Chondrocyte (in vitro differentiated cells): ENCODE data around the gene LSM3. TPM values are rescaled to one million over a fixed set of nuclear protein-coding genes. Genes with fewer than 3 reads are reported as not detected.

ENCODE experiments used
- DNase-seq: peaks from one replicate; pipeline ENCODE4 v3.0.0; 2021; ENCODE audit warnings: mixed read lengths, low spot score
- H3K27ac Mint-ChIP-seq: one replicate; pipeline ENCODE4 v1.8.0; 2021; ENCODE audit warnings: mild to moderate bottlenecking, moderate library complexity, mixed read lengths; ENCODE audit not compliant: unreplicated experiment
- H3K27me3 Mint-ChIP-seq: 2 replicates; pipeline ENCODE4 v1.8.0; 2021; ENCODE audit warnings: low read depth, mixed read lengths
- H3K36me3 Mint-ChIP-seq: 2 replicates; pipeline ENCODE4 v1.8.0; 2021; ENCODE audit warnings: low read depth, mixed read lengths
- H3K4me1 Mint-ChIP-seq: 2 replicates; pipeline ENCODE4 v1.8.0; 2021; ENCODE audit warnings: low read depth, mild to moderate bottlenecking, mixed read lengths
- H3K4me3 Mint-ChIP-seq: one replicate; pipeline ENCODE4 v1.8.0; 2021; ENCODE audit warnings: mild to moderate bottlenecking, moderate library complexity, mixed read lengths; ENCODE audit not compliant: unreplicated experiment
- H3K9me3 Mint-ChIP-seq: 2 replicates; pipeline ENCODE4 v1.8.0; 2021; ENCODE audit warnings: low read depth, mixed read lengths
- total RNA-seq: library from RNA; stranded (reverse); gene quantifications from 3 replicates; pipeline ENCODE4 v1.2.1, GENCODE V29; 2021
- TF ChIP-seq, protein P1 (sequence below): fragments of 200-600 bp; sonication (generic); IDR thresholded peaks from 2 replicates; pipeline ENCODE4 v1.5.0; 2021; ENCODE audit warnings: antibody characterized with exemption, mild to moderate bottlenecking, moderate library complexity

LSM3 gene
- total RNA-seq, 1 donor from 2014 or later: 8.1 TPM

DNA sequence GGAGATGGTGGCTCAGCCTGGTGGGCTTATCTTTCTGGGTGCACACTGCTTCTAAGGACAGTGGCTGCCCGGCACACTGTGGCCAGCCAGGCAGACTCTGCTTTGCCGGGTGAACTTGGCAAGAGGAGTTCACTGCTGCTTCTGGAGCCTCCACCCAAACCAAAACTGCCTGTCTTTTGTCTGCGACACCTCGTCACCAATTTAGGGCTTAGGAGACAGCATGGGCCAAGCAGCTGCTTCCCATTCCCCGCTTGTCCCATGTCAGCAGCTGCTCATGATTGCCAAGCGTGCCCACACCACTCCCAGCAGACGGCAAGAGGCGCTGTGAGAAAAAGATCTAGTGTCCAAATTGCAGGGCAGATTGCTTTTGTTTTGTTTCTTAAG, 57.3 kb downstream of the LSM3 start:
- peaks cover 6% of the 10 kb centered on the region for H3K36me3 Mint-ChIP-seq
- H3K4me3 Mint-ChIP-seq: no peak overlapping the region
- DNase-seq: no peak
- TF ChIP-seq, protein P1, sequence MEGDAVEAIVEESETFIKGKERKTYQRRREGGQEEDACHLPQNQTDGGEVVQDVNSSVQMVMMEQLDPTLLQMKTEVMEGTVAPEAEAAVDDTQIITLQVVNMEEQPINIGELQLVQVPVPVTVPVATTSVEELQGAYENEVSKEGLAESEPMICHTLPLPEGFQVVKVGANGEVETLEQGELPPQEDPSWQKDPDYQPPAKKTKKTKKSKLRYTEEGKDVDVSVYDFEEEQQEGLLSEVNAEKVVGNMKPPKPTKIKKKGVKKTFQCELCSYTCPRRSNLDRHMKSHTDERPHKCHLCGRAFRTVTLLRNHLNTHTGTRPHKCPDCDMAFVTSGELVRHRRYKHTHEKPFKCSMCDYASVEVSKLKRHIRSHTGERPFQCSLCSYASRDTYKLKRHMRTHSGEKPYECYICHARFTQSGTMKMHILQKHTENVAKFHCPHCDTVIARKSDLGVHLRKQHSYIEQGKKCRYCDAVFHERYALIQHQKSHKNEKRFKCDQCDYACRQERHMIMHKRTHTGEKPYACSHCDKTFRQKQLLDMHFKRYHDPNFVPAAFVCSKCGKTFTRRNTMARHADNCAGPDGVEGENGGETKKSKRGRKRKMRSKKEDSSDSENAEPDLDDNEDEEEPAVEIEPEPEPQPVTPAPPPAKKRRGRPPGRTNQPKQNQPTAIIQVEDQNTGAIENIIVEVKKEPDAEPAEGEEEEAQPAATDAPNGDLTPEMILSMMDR: no peak
- peaks cover 14% of the 10 kb centered on the region for H3K4me1 Mint-ChIP-seq
- peaks cover 4% of the 10 kb centered on the region for H3K9me3 Mint-ChIP-seq
- no peaks in the 10 kb centered on the region for H3K27me3 Mint-ChIP-seq
- no peak overlapping the region for H3K27ac Mint-ChIP-seq

DNA sequence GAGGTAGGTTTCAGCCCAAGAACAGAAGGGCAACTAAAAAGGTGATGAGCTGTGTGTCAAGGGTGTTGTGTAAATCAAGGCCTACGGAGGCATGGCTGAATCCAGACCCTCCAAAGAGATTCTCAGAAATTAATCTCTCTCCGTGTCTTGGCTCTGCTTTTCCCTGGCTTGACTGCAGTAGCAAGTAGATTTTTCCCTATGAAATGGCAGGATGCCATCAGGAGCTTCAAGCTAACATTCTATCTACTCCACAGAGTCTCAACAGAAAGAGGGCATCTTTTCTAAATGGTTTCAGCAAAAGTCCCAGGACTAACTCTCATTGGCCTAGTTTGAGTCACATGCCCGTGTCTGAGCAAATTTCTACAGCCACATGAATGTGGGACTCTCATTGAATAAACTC, 58.3 kb downstream of the LSM3 start:
- TF ChIP-seq, protein P1: no peak
- H3K27me3 Mint-ChIP-seq: no peaks in the 10 kb centered on the region
- peaks cover 10% of the 10 kb centered on the region for H3K4me1 Mint-ChIP-seq
- no peak overlapping the region for H3K27ac Mint-ChIP-seq
- no peak for DNase-seq
- H3K9me3 Mint-ChIP-seq: peaks cover 4% of the 10 kb centered on the region
- H3K36me3 Mint-ChIP-seq: peaks cover 4% of the 10 kb centered on the region
- H3K4me3 Mint-ChIP-seq: no peak overlapping the region

DNA sequence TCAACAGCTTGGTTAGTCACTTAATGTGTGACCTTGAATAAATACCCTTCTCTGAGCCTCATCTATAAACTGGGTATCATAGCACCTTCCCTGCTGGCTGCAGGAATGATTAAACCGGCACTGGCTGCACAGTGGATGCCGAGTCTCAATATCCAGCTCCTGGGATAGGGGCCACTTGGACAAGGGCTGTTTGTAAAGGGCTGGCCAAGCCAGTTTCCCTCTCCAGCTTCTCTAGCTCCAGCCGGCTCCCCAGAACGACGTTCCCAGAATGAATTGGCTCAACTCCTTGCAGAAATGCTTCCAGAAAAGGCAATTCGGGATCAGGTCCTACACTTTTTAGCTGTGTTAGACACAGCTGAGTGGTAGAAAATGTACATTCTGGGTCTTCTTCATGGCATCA, 58.8 kb downstream of the LSM3 start:
- no peak for DNase-seq
- Mint-ChIP-seq H3K4me1 (peaks cover 4% of the 10 kb centered on the region), H3K4me3 (no peak overlapping the region), H3K9me3 (peaks cover 4% of the 10 kb centered on the region), H3K27me3 (no peaks in the 10 kb centered on the region), H3K36me3 (peaks cover 4% of the 10 kb centered on the region), H3K27ac (no peak overlapping the region)
- TF ChIP-seq, protein P1: no peak

DNA sequence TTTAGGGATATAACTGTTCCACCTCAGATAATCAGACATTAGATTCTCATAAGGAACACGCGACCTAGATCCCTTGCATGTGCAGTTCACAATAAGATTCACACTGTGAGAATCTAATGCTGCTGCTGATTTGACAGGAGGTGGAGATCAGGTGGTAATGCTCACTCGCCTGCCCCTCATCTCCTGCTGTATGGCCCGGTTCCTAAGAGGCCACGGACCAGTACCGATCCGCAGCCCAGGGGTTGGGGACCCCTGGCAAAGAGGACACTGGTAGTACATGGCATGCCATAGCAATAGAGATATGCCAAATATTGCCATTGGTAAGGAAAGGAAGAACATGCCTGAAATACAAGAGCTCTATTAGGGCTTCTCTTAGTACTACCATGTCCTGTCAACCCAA, 59.7 kb downstream of the LSM3 start:
- Mint-ChIP-seq H3K4me1 (no peaks in the 10 kb centered on the region), H3K27me3 (peaks cover 2% of the 10 kb centered on the region), H3K4me3 (no peak overlapping the region), H3K36me3 (peaks cover 4% of the 10 kb centered on the region), H3K9me3 (peaks cover 3% of the 10 kb centered on the region), H3K27ac (no peak overlapping the region)
- TF ChIP-seq, protein P1: no peak
- DNase-seq: no peak

DNA sequence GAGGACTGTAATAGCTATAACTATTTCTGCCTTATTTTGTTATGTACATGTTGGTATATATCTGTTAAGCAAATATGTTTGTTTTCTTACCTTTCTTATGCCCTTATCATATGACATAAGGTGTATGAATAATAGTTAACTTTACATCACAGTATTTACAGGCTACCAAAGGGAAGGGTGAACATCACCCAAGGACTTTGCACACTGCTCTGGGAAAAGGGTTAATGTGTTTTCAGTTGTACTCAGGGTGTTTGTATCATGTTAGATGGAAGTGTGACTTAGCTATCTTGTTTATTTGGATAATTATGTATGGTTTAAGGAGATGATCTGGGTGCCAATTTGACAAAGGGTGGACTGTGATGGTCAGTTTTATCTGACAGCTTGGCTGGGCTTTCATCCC, 60.3 kb downstream of the LSM3 start:
- H3K4me1 Mint-ChIP-seq: no peaks in the 10 kb centered on the region
- H3K36me3 Mint-ChIP-seq: peaks cover 1% of the 10 kb centered on the region
- H3K27ac Mint-ChIP-seq: no peak overlapping the region
- no peak for DNase-seq
- peaks cover 2% of the 10 kb centered on the region for H3K27me3 Mint-ChIP-seq
- no peaks in the 10 kb centered on the region for H3K9me3 Mint-ChIP-seq
- H3K4me3 Mint-ChIP-seq: no peak overlapping the region
- TF ChIP-seq, protein P1: no peak
